ENCODE data around the gene PSEN2.

DNA sequence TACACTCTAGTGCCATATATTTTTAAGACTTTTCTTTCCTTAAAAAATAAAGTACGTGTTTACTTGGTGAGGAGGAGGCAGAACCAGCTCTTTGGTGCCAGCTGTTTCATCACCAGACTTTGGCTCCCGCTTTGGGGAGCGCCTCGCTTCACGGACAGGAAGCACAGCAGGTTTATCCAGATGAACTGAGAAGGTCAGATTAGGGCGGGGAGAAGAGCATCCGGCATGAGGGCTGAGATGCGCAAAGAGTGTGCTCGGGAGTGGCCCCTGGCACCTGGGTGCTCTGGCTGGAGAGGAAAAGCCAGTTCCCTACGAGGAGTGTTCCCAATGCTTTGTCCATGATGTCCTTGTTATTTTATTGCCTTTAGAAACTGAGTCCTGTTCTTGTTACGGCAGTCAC lies 25.2 kb downstream of the PSEN2 start:
- TF ChIP-seq, protein P1, sequence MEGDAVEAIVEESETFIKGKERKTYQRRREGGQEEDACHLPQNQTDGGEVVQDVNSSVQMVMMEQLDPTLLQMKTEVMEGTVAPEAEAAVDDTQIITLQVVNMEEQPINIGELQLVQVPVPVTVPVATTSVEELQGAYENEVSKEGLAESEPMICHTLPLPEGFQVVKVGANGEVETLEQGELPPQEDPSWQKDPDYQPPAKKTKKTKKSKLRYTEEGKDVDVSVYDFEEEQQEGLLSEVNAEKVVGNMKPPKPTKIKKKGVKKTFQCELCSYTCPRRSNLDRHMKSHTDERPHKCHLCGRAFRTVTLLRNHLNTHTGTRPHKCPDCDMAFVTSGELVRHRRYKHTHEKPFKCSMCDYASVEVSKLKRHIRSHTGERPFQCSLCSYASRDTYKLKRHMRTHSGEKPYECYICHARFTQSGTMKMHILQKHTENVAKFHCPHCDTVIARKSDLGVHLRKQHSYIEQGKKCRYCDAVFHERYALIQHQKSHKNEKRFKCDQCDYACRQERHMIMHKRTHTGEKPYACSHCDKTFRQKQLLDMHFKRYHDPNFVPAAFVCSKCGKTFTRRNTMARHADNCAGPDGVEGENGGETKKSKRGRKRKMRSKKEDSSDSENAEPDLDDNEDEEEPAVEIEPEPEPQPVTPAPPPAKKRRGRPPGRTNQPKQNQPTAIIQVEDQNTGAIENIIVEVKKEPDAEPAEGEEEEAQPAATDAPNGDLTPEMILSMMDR (IDR thresholded peaks at IDR 0.05) = no peak
- TF ChIP-seq EZH2 (IDR thresholded peaks at IDR 0.05; ENCODE audit: borderline replicate concordance, insufficient read depth, low read depth, low read length, poor library complexity, severe bottlenecking) = no peak

Measured in B cell (primary cell).